WTC11 (cell line): Measurements from ENCODE around the gene TAF3. TPM values are rescaled to one million over a fixed set of nuclear protein-coding genes. Genes with fewer than 3 reads are reported as not detected.

ENCODE experiments used
- ATAC-seq: fragments of 200-7000 bp; cut with Tn5 transposase; 2 replicates; pipeline ENCODE4 v1.10.0; 2021; ENCODE audit warnings: mild to moderate bottlenecking, moderate library complexity
- CTCF ChIA-PET: fragments of 300-600 bp; sonication (Branson Sonifier 250); formaldehyde crosslinking; loops from one replicate; lab custom pipeline; 2021; ENCODE audit warnings: antibody characterized with exemption; lab: Charles Lee
- POLR2A ChIA-PET: fragments of 350-600 bp; sonication (Branson Sonifier 250); formaldehyde crosslinking; loops from one replicate; lab custom pipeline; 2021; ENCODE audit warnings: antibody characterized with exemption; lab: Charles Lee
- DNase-seq: peaks from one replicate; pipeline ENCODE4 v3.0.0; 2021; ENCODE audit warnings: low spot score
- H3K27ac Mint-ChIP-seq: 2 replicates; pipeline ENCODE4 v1.8.0; 2021; ENCODE audit warnings: mixed read lengths
- H3K27me3 Mint-ChIP-seq: 2 replicates; pipeline ENCODE4 v1.8.0; 2021; ENCODE audit warnings: low read depth, mild to moderate bottlenecking, moderate library complexity, mixed read lengths
- H3K36me3 Mint-ChIP-seq: 2 replicates; pipeline ENCODE4 v1.8.0; 2021; ENCODE audit warnings: mixed read lengths
- H3K4me1 Mint-ChIP-seq: 2 replicates; pipeline ENCODE4 v1.8.0; 2022; ENCODE audit warnings: mixed read lengths
- H3K4me3 Mint-ChIP-seq: 2 replicates; pipeline ENCODE4 v1.8.0; 2021; ENCODE audit warnings: mild to moderate bottlenecking, moderate library complexity, mixed read lengths
- H3K9me3 Mint-ChIP-seq: 2 replicates; pipeline ENCODE4 v1.8.0; 2021; ENCODE audit warnings: mixed read lengths
- ATF1 ChIP-seq: sonication (generic); formaldehyde crosslinking; IDR thresholded peaks from 2 replicates; pipeline ENCODE4 v1.8.1; 2023; ENCODE audit warnings: mild to moderate bottlenecking, moderate library complexity, missing genetic modification reagents
- JAZF1 ChIP-seq: fragments of 250-450 bp; sonication (Bioruptor Pico); IDR thresholded peaks from 2 replicates; pipeline ENCODE4 v1.9.0; 2021; ENCODE audit warnings: moderate library complexity, mild to moderate bottlenecking, inconsistent platforms
- JUN ChIP-seq: sonication (generic); formaldehyde crosslinking; IDR thresholded peaks from 2 replicates; pipeline ENCODE4 v1.8.0; 2023; ENCODE audit warnings: mild to moderate bottlenecking, missing genetic modification reagents
- MYBL2 ChIP-seq: sonication (generic); formaldehyde crosslinking; IDR thresholded peaks from 2 replicates; pipeline ENCODE4 v1.8.1; 2023; ENCODE audit warnings: mild to moderate bottlenecking, moderate library complexity, missing genetic modification reagents
- NR2C2 ChIP-seq: sonication (generic); formaldehyde crosslinking; IDR thresholded peaks from 2 replicates; pipeline ENCODE4 v1.8.0; 2022; ENCODE audit warnings: mild to moderate bottlenecking, missing genetic modification reagents
- NR3C1 ChIP-seq: sonication (generic); formaldehyde crosslinking; conservative IDR thresholded peaks from 2 replicates; pipeline ENCODE4 v1.8.1; 2023; ENCODE audit warnings: low read depth, mild to moderate bottlenecking, missing genetic modification reagents
- SMAD3 ChIP-seq: sonication (generic); formaldehyde crosslinking; IDR thresholded peaks from 2 replicates; pipeline ENCODE4 v1.8.0; 2022; ENCODE audit warnings: missing genetic modification reagents, mild to moderate bottlenecking, borderline replicate concordance
- TP53 ChIP-seq: sonication (generic); formaldehyde crosslinking; IDR thresholded peaks from 2 replicates; pipeline ENCODE4 v1.8.1; 2023; ENCODE audit warnings: mild to moderate bottlenecking, missing genetic modification reagents
- ZNF121 ChIP-seq: sonication (generic); formaldehyde crosslinking; IDR thresholded peaks from 2 replicates; pipeline ENCODE4 v1.8.0; 2023; ENCODE audit warnings: missing genetic modification reagents
- ZNF396 ChIP-seq: fragments of 250-450 bp; sonication (Bioruptor Pico); IDR thresholded peaks from 2 replicates; pipeline ENCODE4 v1.8.0; 2021; ENCODE audit warnings: mild to moderate bottlenecking, moderate library complexity, borderline replicate concordance
- total RNA-seq: library from RNA; stranded (reverse); gene quantifications from 3 replicates; pipeline ENCODE4 v1.2.3, GENCODE V29; 2021
- TF ChIP-seq, protein P1 (sequence below): sonication (generic); formaldehyde crosslinking; IDR thresholded peaks from 2 replicates; pipeline ENCODE4 v1.8.1; 2022; ENCODE audit warnings: missing genetic modification reagents, borderline replicate concordance
- TF ChIP-seq, protein P2 (sequence below): fragments of 200-600 bp; IDR thresholded peaks from 2 replicates; pipeline ENCODE4 v1.8.0; 2022; ENCODE audit warnings: antibody characterized with exemption
- TF ChIP-seq, protein P3 (sequence below): fragments of 250-450 bp; sonication (Bioruptor Pico); IDR thresholded peaks from 2 replicates; pipeline ENCODE4 v1.8.0; 2021; ENCODE audit warnings: mild to moderate bottlenecking
- TF ChIP-seq, protein P4 (sequence below): sonication (generic); formaldehyde crosslinking; IDR thresholded peaks from 2 replicates; pipeline ENCODE4 v1.8.0; 2023; ENCODE audit warnings: missing genetic modification reagents, mild to moderate bottlenecking, borderline replicate concordance
- TF ChIP-seq, protein P5 (sequence below): sonication (generic); formaldehyde crosslinking; IDR thresholded peaks from 2 replicates; pipeline ENCODE4 v1.8.1; 2022; ENCODE audit warnings: mild to moderate bottlenecking, missing genetic modification reagents, moderate library complexity, borderline replicate concordance
- TF ChIP-seq, protein P6 (sequence below): fragments of 250-450 bp; sonication (Bioruptor Pico); IDR thresholded peaks from 2 replicates; pipeline ENCODE4 v1.9.0; 2021; ENCODE audit warnings: moderate library complexity, mild to moderate bottlenecking, inconsistent platforms, borderline replicate concordance

Gene TAF3
- total RNA-seq, 1 experiment from 2014 or later: 8.9 TPM

DNA sequence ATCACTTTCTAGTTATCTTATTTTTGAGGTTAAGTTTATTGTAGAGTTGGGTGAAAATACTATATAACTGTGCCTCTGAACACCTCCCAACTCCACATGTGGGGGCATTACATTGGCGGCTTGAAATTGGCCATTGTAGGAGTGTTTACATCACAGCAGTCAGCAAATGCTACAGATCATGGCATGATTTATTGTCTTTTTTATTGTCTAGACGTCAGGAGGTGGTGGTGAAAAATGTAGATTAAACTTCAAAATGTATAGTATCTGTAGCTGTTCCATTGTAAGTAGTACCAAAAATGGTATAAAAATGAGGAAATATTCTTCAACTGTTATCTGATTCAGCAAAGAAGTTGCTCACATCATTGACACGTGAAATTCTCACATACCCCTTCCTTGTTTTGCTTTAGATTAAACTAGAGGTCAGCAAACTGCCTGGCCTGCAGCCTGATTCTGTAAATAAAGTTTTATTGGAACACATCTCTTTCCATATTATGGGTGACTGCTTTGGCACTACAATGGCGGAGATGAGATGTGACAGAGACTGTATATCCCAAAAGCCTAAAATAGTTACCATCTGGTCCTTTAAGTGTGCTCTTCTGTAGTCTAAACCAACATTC is 35.0 kb downstream of the TAF3 start (continued):
- TF ChIP-seq ZNF396 (no peak), TP53 (no peak), JUN (no peak)
- TF ChIP-seq, protein P1, sequence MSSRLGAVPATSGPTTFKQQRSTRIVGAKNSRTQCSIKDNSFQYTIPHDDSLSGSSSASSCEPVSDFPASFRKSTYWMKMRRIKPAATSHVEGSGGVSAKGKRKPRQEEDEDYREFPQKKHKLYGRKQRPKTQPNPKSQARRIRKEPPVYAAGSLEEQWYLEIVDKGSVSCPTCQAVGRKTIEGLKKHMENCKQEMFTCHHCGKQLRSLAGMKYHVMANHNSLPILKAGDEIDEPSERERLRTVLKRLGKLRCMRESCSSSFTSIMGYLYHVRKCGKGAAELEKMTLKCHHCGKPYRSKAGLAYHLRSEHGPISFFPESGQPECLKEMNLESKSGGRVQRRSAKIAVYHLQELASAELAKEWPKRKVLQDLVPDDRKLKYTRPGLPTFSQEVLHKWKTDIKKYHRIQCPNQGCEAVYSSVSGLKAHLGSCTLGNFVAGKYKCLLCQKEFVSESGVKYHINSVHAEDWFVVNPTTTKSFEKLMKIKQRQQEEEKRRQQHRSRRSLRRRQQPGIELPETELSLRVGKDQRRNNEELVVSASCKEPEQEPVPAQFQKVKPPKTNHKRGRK: no peak
- TF ChIP-seq, protein P2, sequence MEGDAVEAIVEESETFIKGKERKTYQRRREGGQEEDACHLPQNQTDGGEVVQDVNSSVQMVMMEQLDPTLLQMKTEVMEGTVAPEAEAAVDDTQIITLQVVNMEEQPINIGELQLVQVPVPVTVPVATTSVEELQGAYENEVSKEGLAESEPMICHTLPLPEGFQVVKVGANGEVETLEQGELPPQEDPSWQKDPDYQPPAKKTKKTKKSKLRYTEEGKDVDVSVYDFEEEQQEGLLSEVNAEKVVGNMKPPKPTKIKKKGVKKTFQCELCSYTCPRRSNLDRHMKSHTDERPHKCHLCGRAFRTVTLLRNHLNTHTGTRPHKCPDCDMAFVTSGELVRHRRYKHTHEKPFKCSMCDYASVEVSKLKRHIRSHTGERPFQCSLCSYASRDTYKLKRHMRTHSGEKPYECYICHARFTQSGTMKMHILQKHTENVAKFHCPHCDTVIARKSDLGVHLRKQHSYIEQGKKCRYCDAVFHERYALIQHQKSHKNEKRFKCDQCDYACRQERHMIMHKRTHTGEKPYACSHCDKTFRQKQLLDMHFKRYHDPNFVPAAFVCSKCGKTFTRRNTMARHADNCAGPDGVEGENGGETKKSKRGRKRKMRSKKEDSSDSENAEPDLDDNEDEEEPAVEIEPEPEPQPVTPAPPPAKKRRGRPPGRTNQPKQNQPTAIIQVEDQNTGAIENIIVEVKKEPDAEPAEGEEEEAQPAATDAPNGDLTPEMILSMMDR: no peak
- TF ChIP-seq, protein P3, sequence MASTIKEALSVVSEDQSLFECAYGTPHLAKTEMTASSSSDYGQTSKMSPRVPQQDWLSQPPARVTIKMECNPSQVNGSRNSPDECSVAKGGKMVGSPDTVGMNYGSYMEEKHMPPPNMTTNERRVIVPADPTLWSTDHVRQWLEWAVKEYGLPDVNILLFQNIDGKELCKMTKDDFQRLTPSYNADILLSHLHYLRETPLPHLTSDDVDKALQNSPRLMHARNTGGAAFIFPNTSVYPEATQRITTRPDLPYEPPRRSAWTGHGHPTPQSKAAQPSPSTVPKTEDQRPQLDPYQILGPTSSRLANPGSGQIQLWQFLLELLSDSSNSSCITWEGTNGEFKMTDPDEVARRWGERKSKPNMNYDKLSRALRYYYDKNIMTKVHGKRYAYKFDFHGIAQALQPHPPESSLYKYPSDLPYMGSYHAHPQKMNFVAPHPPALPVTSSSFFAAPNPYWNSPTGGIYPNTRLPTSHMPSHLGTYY (CRISPR knock-in tag): no peak
- TF ChIP-seq, protein P4, sequence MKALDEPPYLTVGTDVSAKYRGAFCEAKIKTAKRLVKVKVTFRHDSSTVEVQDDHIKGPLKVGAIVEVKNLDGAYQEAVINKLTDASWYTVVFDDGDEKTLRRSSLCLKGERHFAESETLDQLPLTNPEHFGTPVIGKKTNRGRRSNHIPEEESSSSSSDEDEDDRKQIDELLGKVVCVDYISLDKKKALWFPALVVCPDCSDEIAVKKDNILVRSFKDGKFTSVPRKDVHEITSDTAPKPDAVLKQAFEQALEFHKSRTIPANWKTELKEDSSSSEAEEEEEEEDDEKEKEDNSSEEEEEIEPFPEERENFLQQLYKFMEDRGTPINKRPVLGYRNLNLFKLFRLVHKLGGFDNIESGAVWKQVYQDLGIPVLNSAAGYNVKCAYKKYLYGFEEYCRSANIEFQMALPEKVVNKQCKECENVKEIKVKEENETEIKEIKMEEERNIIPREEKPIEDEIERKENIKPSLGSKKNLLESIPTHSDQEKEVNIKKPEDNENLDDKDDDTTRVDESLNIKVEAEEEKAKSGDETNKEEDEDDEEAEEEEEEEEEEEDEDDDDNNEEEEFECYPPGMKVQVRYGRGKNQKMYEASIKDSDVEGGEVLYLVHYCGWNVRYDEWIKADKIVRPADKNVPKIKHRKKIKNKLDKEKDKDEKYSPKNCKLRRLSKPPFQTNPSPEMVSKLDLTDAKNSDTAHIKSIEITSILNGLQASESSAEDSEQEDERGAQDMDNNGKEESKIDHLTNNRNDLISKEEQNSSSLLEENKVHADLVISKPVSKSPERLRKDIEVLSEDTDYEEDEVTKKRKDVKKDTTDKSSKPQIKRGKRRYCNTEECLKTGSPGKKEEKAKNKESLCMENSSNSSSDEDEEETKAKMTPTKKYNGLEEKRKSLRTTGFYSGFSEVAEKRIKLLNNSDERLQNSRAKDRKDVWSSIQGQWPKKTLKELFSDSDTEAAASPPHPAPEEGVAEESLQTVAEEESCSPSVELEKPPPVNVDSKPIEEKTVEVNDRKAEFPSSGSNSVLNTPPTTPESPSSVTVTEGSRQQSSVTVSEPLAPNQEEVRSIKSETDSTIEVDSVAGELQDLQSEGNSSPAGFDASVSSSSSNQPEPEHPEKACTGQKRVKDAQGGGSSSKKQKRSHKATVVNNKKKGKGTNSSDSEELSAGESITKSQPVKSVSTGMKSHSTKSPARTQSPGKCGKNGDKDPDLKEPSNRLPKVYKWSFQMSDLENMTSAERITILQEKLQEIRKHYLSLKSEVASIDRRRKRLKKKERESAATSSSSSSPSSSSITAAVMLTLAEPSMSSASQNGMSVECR: no peak

DNA sequence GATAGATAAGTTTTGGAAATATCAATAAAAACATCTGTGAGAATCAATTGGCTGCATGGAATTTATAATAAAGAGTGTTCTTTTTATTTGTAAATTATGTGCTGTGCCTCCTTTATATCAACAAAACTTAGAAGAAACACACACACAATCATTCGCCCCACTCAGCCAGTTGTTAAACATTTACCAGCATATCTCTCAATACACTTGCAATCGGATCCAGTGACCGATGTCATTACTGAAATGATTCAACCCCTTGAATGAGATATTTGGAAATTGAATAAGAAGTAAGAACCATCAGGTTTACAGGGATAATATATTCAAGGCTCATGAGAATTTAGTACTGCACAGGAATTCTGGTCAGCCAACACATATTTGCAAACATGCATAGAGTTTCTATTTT is 35.6 kb downstream of the TAF3 start:
- Mint-ChIP-seq H3K36me3 (no peaks in the 10 kb centered on the region), H3K4me3 (no peak overlapping the region), H3K9me3 (no peaks in the 10 kb centered on the region), H3K4me1 (peaks cover 30% of the 10 kb centered on the region), H3K27ac (peak overlapping the region; percentile 10; the same call in 1 of the 2 replicates), H3K27me3 (no peaks in the 10 kb centered on the region)
- no peak for ATAC-seq
- ChIA-PET CTCF (no interaction called here), POLR2A (no interaction called here)
- no peak for DNase-seq
- TF ChIP-seq NR2C2 (no peak), SMAD3 (CRISPR knock-in tag) (no peak), MYBL2 (no peak), ATF1 (CRISPR knock-in tag) (no peak), ZNF121 (CRISPR knock-in tag) (no peak), NR3C1 (CRISPR knock-in tag) (no peak), JAZF1 (CRISPR knock-in tag) (no peak)
- TF ChIP-seq, protein P3 (CRISPR knock-in tag): no peak
- TF ChIP-seq, protein P4: no peak
- TF ChIP-seq, protein P1: no peak
- TF ChIP-seq, protein P5, sequence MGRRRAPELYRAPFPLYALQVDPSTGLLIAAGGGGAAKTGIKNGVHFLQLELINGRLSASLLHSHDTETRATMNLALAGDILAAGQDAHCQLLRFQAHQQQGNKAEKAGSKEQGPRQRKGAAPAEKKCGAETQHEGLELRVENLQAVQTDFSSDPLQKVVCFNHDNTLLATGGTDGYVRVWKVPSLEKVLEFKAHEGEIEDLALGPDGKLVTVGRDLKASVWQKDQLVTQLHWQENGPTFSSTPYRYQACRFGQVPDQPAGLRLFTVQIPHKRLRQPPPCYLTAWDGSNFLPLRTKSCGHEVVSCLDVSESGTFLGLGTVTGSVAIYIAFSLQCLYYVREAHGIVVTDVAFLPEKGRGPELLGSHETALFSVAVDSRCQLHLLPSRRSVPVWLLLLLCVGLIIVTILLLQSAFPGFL (CRISPR knock-in tag): no peak
- TF ChIP-seq, protein P6, sequence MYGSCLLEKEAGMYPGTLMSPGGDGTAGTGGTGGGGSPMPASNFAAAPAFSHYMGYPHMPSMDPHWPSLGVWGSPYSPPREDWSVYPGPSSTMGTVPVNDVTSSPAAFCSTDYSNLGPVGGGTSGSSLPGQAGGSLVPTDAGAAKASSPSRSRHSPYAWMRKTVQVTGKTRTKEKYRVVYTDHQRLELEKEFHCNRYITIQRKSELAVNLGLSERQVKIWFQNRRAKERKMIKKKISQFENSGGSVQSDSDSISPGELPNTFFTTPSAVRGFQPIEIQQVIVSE (CRISPR knock-in tag): no peak
